CD4-positive, alpha-beta memory T cell (primary cell): ENCODE results near the gene CRIP3. TPM values are rescaled to one million over a fixed set of nuclear protein-coding genes. Genes with fewer than 3 reads are reported as not detected.

Experiments
- CTCF ChIA-PET: fragments of 350-600 bp; sonication (Branson Sonifier 250); formaldehyde crosslinking; loops from one replicate; lab custom pipeline; 2021; ENCODE audit warnings: inconsistent platforms; ENCODE audit not compliant: partially characterized antibody; lab: Charles Lee
- POLR2A ChIA-PET: fragments of 350-600 bp; sonication (Branson Sonifier 250); formaldehyde crosslinking; loops from one replicate; lab custom pipeline; 2021; ENCODE audit not compliant: partially characterized antibody; lab: Charles Lee
- DNase-seq, 5 donors: peaks; one replicate each; pipeline versions ENCODE4 v3.0.0 to v3.0.0-alpha.2; 2020 to 2022; ENCODE audit warnings: mixed read lengths in 1 of 5
- H3K27ac ChIP-seq: one replicate; pipeline ENCODE4 v1.7.0; 2013; ENCODE audit warnings: low read depth, low read length
- H3K27me3 ChIP-seq: 2 replicates; pipeline ENCODE4 v1.7.0; 2013; ENCODE audit warnings: mild to moderate bottlenecking, low read length, moderate library complexity; ENCODE audit not compliant: insufficient read depth
- H3K36me3 ChIP-seq: 2 replicates; pipeline ENCODE4 v1.7.0; 2013; ENCODE audit warnings: mild to moderate bottlenecking, low read length, moderate library complexity; ENCODE audit not compliant: insufficient read depth
- H3K4me1 ChIP-seq: 2 replicates; pipeline ENCODE4 v1.7.0; 2013; ENCODE audit warnings: mild to moderate bottlenecking, low read length, moderate library complexity; ENCODE audit not compliant: insufficient read depth
- H3K4me3 ChIP-seq, 2 donors: one replicate each; pipeline ENCODE4 v1.7.0; 2013; ENCODE audit warnings: low read length in 2 of 2, mild to moderate bottlenecking in 1 of 2
- H3K9me3 ChIP-seq, 2 donors: one replicate each; pipeline ENCODE4 v1.7.0; 2013; ENCODE audit warnings: low read length in 2 of 2, control low read depth in 1 of 2; ENCODE audit not compliant: control insufficient read depth in 1 of 2
- H3K27ac Mint-ChIP-seq, 7 donors: one replicate each; pipeline ENCODE4 v1.8.0; 2020 to 2021; ENCODE audit warnings: mixed read lengths in 7 of 7, mild to moderate bottlenecking in 6 of 7, inconsistent platforms in 3 of 7, moderate library complexity in 3 of 7
- H3K27me3 Mint-ChIP-seq, 2 donors: one replicate each; pipeline ENCODE4 v1.8.0; 2020 to 2021; ENCODE audit warnings: mixed read lengths in 2 of 2
- H3K36me3 Mint-ChIP-seq, 2 donors: one replicate each; pipeline ENCODE4 v1.8.0; 2020 to 2021; ENCODE audit warnings: mixed read lengths in 2 of 2, inconsistent platforms in 1 of 2, mild to moderate bottlenecking in 1 of 2
- H3K4me1 Mint-ChIP-seq, 4 donors: one replicate each; pipeline ENCODE4 v1.8.0; 2020 to 2021; ENCODE audit warnings: mixed read lengths in 4 of 4, mild to moderate bottlenecking in 1 of 4
- H3K4me3 Mint-ChIP-seq, 8 donors: one replicate each; pipeline ENCODE4 v1.8.0; 2020 to 2021; ENCODE audit warnings: mixed read lengths in 8 of 8, mild to moderate bottlenecking in 7 of 8, moderate library complexity in 6 of 8, inconsistent platforms in 3 of 8
- H3K9me3 Mint-ChIP-seq, 8 donors: one replicate each; pipeline ENCODE4 v1.8.0; 2020 to 2021; ENCODE audit warnings: mixed read lengths in 8 of 8, mild to moderate bottlenecking in 5 of 8, inconsistent platforms in 3 of 8, moderate library complexity in 1 of 8
- intact Hi-C: fragments of 100-400 bp; cut with micrococcal nuclease; formaldehyde crosslinking; loops from one replicate; pipeline ENCODE4 v1.15.1; 2023
- polyA plus RNA-seq, 2 donors: library from polyadenylated mRNA; unstranded; fragments of 300-500 nt; fragmentation: Illumina TruSeq; gene quantifications; one replicate each; pipeline ENCODE4 v1.2.3, GENCODE V29; 2021
- total RNA-seq, 2 experiments: library from RNA; stranded (reverse); gene quantifications; one replicate each; pipeline ENCODE4 v1.2.3, GENCODE V29; 2021

Gene CRIP3
- total and polyA plus RNA-seq, 4 experiments from 2014 or later, result 1.9 to 3.0 TPM; not detected in 2

GRCh38 chr6:43296780-43297497 is 11.7 kb downstream of the CRIP3 start:
- H3K9me3 Mint-ChIP-seq, result peaks cover 0 to 2% (median 0%) of the 10 kb centered on the region in 8 donors
- H3K27me3 Mint-ChIP-seq, result peaks cover 4 to 13% of the 10 kb centered on the region in 2 donors
- H3K36me3 ChIP-seq, result no peaks in the 10 kb centered on the region
- no peak overlapping the region for H3K4me3 ChIP-seq
- H3K27ac ChIP-seq, result no peak overlapping the region
- H3K4me3 Mint-ChIP-seq, result no peak overlapping the region
- H3K36me3 Mint-ChIP-seq, result no peaks in the 10 kb centered on the region
- no peaks in the 10 kb centered on the region for H3K27me3 ChIP-seq
- ChIA-PET CTCF (interaction anchor here (1.0 to 2.5 kb wide), 5 partner anchors 11 to 210 kb away, joined by 3 to 18 read pairs (median 3); partner anchors contain the start of gene CRIP3), POLR2A (no interaction called here)
- H3K4me1 Mint-ChIP-seq, result peaks cover 0 to 2% (median 0%) of the 10 kb centered on the region in 4 donors
- no peak for DNase-seq
- no peaks in the 10 kb centered on the region for H3K4me1 ChIP-seq
- intact Hi-C loops, result no loop called here
- peak overlapping the region in 1 of 7 donors; percentile 51 for H3K27ac Mint-ChIP-seq
- no peaks in the 10 kb centered on the region for H3K9me3 ChIP-seq

DNA sequence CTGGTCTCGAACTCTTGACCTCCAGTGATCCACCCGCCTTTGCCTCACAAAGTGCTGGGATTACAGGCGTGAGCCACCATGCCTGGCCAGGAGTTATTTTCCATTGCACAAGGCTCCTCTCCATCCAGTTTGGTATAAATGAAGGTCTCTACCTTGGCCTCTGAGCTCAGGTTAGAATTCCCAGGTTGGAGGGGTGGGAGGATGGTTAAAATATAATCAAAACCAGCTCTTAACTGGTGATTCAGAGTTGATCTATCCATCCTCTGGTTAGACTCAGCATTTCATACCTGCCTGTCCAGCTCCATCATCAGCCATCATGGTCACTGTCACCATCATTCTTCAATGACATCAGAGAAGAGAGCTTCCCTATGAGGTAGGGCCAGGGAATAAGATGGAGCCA is 13.2 kb downstream of the CRIP3 start:
- H3K4me1 Mint-ChIP-seq, result peaks cover 0 to 2% (median 0%) of the 10 kb centered on the region in 4 donors

DNA sequence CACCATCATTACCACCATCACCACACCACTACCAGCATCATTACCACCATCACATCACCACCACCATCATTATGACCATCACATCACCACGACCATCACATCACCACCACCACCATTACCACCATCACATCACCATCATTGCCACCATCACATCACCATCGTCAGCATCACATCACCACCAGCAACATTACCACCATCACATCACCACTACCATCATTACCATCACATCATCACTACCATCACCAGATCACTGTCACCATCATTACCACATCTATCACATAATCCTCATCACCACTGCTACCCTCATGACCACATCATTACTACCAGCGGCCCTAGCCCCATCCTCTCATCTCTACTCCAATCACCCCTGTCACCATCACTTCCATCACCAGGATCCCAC is 14.1 kb downstream of the CRIP3 start:
- H3K4me3 Mint-ChIP-seq, result no peak overlapping the region
- Histone ChIP-seq H3K27me3 (no peaks in the 10 kb centered on the region), H3K9me3 (no peaks in the 10 kb centered on the region), H3K36me3 (no peaks in the 10 kb centered on the region), H3K4me3 (no peak overlapping the region), H3K27ac (no peak overlapping the region), H3K4me1 (no peaks in the 10 kb centered on the region)
- peaks cover 0 to 2% (median 0%) of the 10 kb centered on the region in 8 donors for H3K9me3 Mint-ChIP-seq
- no peak overlapping the region for H3K27ac Mint-ChIP-seq
- ChIA-PET POLR2A (no interaction called here), CTCF (no interaction called here)
- peaks cover 4 to 10% of the 10 kb centered on the region in 2 donors for H3K27me3 Mint-ChIP-seq
- H3K4me1 Mint-ChIP-seq, result no peaks in the 10 kb centered on the region
- intact Hi-C loops, result no loop called here
- H3K36me3 Mint-ChIP-seq, result no peaks in the 10 kb centered on the region
- no peak for DNase-seq

More for the DNA sequence above, 13.2 kb downstream of the CRIP3 start:
- H3K9me3 Mint-ChIP-seq, result peaks cover 0 to 2% (median 0%) of the 10 kb centered on the region in 8 donors
- H3K9me3 ChIP-seq, result no peaks in the 10 kb centered on the region
- H3K4me3 ChIP-seq, result no peak overlapping the region
- no peaks in the 10 kb centered on the region for H3K36me3 ChIP-seq
- H3K4me1 ChIP-seq, result no peaks in the 10 kb centered on the region
- H3K27me3 Mint-ChIP-seq, result peaks cover 4 to 13% of the 10 kb centered on the region in 2 donors
- H3K4me3 Mint-ChIP-seq, result no peak overlapping the region
- ChIA-PET CTCF (interaction anchor here (1.5 to 2.5 kb wide), 2 partner anchors 13 to 211 kb away, joined by 4 to 18 read pairs; partner anchors contain the start of gene CRIP3), POLR2A (no interaction called here)
- no peaks in the 10 kb centered on the region for H3K36me3 Mint-ChIP-seq
- H3K27ac Mint-ChIP-seq, result no peak overlapping the region
- H3K27ac ChIP-seq, result no peak overlapping the region
- intact Hi-C loops, result no loop called here
- no peak for DNase-seq
- no peaks in the 10 kb centered on the region for H3K27me3 ChIP-seq

- H3K36me3 ChIP-seq, result no peaks in the 10 kb centered on the region
- DNase-seq, result no peak
- Mint-ChIP-seq H3K27ac (no peak overlapping the region), H3K4me3 (no peak overlapping the region), H3K36me3 (no peaks in the 10 kb centered on the region), H3K27me3 (peaks cover 3 to 9% of the 10 kb centered on the region in 2 donors), H3K9me3 (peaks cover 0 to 2% (median 0%) of the 10 kb centered on the region in 8 donors), H3K4me1 (no peaks in the 10 kb centered on the region)
- H3K27ac ChIP-seq, result no peak overlapping the region
- H3K4me3 ChIP-seq, result no peak overlapping the region
- no peaks in the 10 kb centered on the region for H3K27me3 ChIP-seq
- CTCF ChIA-PET, result interaction anchor here (1.5 kb wide), 1 partner anchor 14 kb away, joined by 4 read pairs; no protein-coding TSS in a partner anchor
- intact Hi-C loops, result no loop called here
- H3K4me1 ChIP-seq, result no peaks in the 10 kb centered on the region
- POLR2A ChIA-PET, result no interaction called here
- H3K9me3 ChIP-seq, result no peaks in the 10 kb centered on the region
Observed at GRCh38 chr6:43293698-43294097, 14.9 kb downstream of the CRIP3 start.

DNA sequence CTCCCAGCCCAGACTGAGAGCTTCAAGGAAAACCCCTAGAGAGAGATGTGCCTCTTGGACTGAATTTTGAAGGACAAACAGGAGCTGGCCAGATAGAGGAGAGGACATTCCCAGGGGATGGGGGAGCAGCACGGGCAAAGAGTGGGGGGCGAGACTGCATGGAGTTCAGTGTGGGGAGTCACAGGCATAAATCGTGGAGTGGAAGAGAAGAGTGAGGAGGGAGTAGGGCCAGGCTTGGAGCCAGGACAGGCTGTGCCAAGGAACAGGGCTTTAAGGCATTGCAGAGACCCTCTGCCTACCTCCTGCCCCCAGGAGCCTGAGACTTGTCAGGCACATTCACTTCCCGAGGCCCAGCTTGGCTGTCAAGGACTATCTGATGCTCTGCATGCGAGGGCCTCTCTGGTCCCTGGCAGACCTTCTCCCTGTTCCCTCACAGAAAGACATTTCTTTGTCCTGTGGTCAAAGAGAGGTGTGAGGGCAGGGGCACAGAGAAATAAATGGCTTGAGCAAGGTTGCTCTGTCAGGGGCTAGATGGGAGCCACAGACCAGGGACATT is 15.8 kb downstream of the CRIP3 start:
- no peak for DNase-seq
- Mint-ChIP-seq H3K4me3 (no peak overlapping the region), H3K36me3 (no peaks in the 10 kb centered on the region), H3K27me3 (peaks cover 4 to 7% of the 10 kb centered on the region in 2 donors), H3K4me1 (no peaks in the 10 kb centered on the region), H3K27ac (no peak overlapping the region), H3K9me3 (peaks cover 0 to 2% (median 0%) of the 10 kb centered on the region in 8 donors)
- no peaks in the 10 kb centered on the region for H3K9me3 ChIP-seq
- no peak overlapping the region for H3K27ac ChIP-seq
- POLR2A ChIA-PET, result no interaction called here
- H3K4me3 ChIP-seq, result no peak overlapping the region
- H3K27me3 ChIP-seq, result no peaks in the 10 kb centered on the region
- no peaks in the 10 kb centered on the region for H3K36me3 ChIP-seq
- intact Hi-C loops, result no loop called here
- no peaks in the 10 kb centered on the region for H3K4me1 ChIP-seq
- CTCF ChIA-PET, result interaction anchor here (1.5 kb wide), 1 partner anchor 15 kb away, joined by 4 read pairs; no protein-coding TSS in a partner anchor

DNA sequence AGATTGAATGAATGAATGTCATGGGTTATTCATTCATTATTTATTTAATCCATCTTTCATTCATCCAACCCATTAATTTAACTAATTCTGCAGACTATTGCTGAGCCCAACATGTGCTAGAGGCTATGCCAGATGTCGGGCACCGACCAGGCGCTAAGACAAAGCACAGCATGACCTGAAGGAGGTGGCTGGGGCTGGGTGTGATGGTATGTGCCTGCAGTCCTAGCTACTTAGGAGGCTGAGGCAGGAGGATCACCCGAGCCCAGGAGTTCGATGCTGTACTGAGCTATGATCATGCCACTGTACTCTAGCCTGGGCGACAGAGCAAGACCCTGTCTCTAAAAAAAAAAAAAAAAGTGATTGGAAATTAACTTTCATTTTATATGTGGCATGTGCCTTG is 16.3 kb downstream of the CRIP3 start:
- no peak for DNase-seq
- ChIA-PET CTCF (interaction anchor here (1.2 to 1.5 kb wide), 2 partner anchors 15 to 63 kb away, joined by 3 to 4 read pairs; partner anchors contain the start of gene DNPH1), POLR2A (no interaction called here)
- Mint-ChIP-seq H3K27me3 (peaks cover 6 to 10% of the 10 kb centered on the region in 2 donors), H3K4me3 (no peak overlapping the region), H3K27ac (no peak overlapping the region), H3K36me3 (no peaks in the 10 kb centered on the region), H3K9me3 (peaks cover 0 to 2% (median 0%) of the 10 kb centered on the region in 8 donors), H3K4me1 (no peaks in the 10 kb centered on the region)
- Histone ChIP-seq H3K9me3 (no peaks in the 10 kb centered on the region), H3K4me3 (no peak overlapping the region), H3K27ac (no peak overlapping the region), H3K27me3 (no peaks in the 10 kb centered on the region), H3K36me3 (no peaks in the 10 kb centered on the region), H3K4me1 (no peaks in the 10 kb centered on the region)
- intact Hi-C loops, result no loop called here

GRCh38 chr6:43291708-43292107 is 16.9 kb downstream of the CRIP3 start:
- no peak overlapping the region for H3K27ac Mint-ChIP-seq
- H3K9me3 ChIP-seq, result no peaks in the 10 kb centered on the region
- H3K27me3 ChIP-seq, result no peaks in the 10 kb centered on the region
- peaks cover 0 to 2% (median 0%) of the 10 kb centered on the region in 8 donors for H3K9me3 Mint-ChIP-seq
- no peaks in the 10 kb centered on the region for H3K4me1 Mint-ChIP-seq
- CTCF ChIA-PET, result interaction anchor here (1.2 kb wide), 1 partner anchor 62 kb away, joined by 3 read pairs; the partner anchor contains the start of gene DNPH1
- no peak overlapping the region for H3K27ac ChIP-seq
- H3K4me3 ChIP-seq, result no peak overlapping the region
- H3K36me3 Mint-ChIP-seq, result no peaks in the 10 kb centered on the region
- POLR2A ChIA-PET, result no interaction called here
- peaks cover 9 to 14% of the 10 kb centered on the region in 2 donors for H3K27me3 Mint-ChIP-seq
- intact Hi-C loops, result no loop called here
- no peaks in the 10 kb centered on the region for H3K36me3 ChIP-seq
- no peak for DNase-seq
- H3K4me1 ChIP-seq, result no peaks in the 10 kb centered on the region
- H3K4me3 Mint-ChIP-seq, result no peak overlapping the region
